ENCODE data around the gene TMEM248.

TMEM248 gene

DNA sequence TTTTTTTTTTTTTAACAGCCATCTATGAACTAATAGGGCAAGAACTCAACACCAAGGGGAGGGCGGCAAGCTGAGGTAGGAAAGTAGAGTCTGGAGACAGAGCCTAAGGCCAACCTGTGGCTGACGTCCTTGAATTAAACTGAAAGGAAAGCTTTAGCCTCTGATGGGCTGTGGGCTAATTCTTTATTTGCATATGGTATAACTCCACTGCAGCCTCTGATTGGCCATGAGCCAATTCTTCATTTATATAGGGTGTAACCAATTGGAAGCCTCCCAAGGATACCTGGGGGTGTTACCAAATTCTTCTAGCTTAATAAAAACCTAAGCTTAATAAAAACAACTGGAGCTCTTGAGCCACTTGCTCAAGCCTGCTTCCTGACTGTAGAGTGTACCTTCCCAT, 85.9 kb downstream of the TMEM248 start:
- DNase-seq: no peak

Measured in activated CD4-positive, alpha-beta T cell treated with anti-CD3 and anti-CD28 coated beads for 4 hours (primary cell).